ENCODE results near the gene PRX. TPM values are rescaled to one million over a fixed set of nuclear protein-coding genes. Genes with fewer than 3 reads are reported as not detected.

The PRX gene
- total RNA-seq, 1 experiment from 2014 or later = 4.8 TPM

DNA sequence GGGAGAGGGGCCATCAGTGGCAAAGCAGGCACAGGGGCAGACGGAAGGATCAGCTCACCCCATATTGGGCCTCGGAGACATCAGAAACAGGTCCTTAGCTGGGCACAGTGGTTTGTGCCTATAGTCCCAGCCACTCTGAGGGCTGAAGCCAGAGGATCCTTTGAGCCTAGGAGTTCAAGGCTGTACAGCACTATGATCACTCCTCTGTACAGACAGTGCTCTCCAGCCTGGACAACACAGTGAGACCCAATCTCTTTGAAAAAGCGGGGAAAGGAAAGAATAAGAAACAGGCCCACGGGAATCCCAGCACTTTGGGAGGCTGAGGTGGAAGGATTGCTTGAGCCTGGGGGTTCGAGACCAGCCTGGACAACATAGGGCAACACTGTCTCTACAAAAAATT lies 6.6 kb upstream of the PRX start:
- ChIA-PET CTCF (interaction anchor here (0.7 to 2.1 kb wide), 10 partner anchors 14 to 215 kb away, joined by 3 to 21 read pairs (median 7); partner anchors contain the start of gene BLVRB), POLR2A (interaction anchor here (0.6 to 2.4 kb wide), 3 partner anchors 9 to 193 kb away, joined by 3 to 14 read pairs (median 3); no protein-coding TSS in a partner anchor), RAD21 (ENCODE audit: low non-redundant PET in 1 of 2, low total read pairs in 2 of 2, uncharacterized antibody in 2 of 2, unreplicated experiment in 2 of 2) (no interaction called here)
- no peaks in the 10 kb centered on the region for H3K27me3 ChIP-seq (ENCODE audit: insufficient read depth, low read length)
- H3K9me2 ChIP-seq (ENCODE audit: insufficient read depth) = no peaks in the 10 kb centered on the region
- intact Hi-C loops (cut with micrococcal nuclease) = loop anchor here (5.0 kb wide), 1 partner anchor 183 kb away; the partner anchor contains the start of gene LTBP4
- H3K4me1 ChIP-seq (ENCODE audit: control insufficient read depth in 1 of 2, insufficient read depth in 2 of 2, low read length in 2 of 2) = peaks cover 48 to 91% of the 10 kb centered on the region in 2 experiments
- no peak overlapping the region for H3K9ac ChIP-seq (ENCODE audit: low read length)
- TF ChIP-seq YY1 (IDR thresholded peaks at IDR 0.05; ENCODE audit: extremely low read depth, insufficient replicate concordance, low read depth, low read length) (no peak), POLR2A (IDR thresholded peaks at IDR 0.05; ENCODE audit: borderline replicate concordance, extremely low read depth, insufficient read depth, insufficient read length) (no peak), SRF (IDR thresholded peaks at IDR 0.05; ENCODE audit: low read depth) (no peak), RAD21 (IDR thresholded peaks at IDR 0.05; ENCODE audit: low read depth) (no peak), TCF7L2 (IDR thresholded peaks at IDR 0.05; ENCODE audit: borderline replicate concordance, extremely low read depth, insufficient read depth, insufficient read length) (no peak)
- TF ChIP-seq, protein P1, sequence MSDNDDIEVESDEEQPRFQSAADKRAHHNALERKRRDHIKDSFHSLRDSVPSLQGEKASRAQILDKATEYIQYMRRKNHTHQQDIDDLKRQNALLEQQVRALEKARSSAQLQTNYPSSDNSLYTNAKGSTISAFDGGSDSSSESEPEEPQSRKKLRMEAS (IDR thresholded peaks at IDR 0.05) = no peak
- no peak overlapping the region for H3K4me3 ChIP-seq (replicated peaks in 1 of 2; ENCODE audit: low read depth in 1 of 2, low read length in 2 of 2)
- no TSS peak for BruUV-seq (replicated peaks)
- peak overlapping the region; percentile 48; the same call in 1 of the 2 replicates for H3K27ac ChIP-seq (ENCODE audit: low read depth, low read length)
- H2AFZ ChIP-seq (ENCODE audit: low read depth, low read length, poor library complexity, severe bottlenecking) = no peak overlapping the region
- no peak for ATAC-seq
- no peak overlapping the region for H3K4me2 ChIP-seq (ENCODE audit: low read length)
- no peaks in the 10 kb centered on the region for H3K9me3 ChIP-seq (ENCODE audit: control insufficient read depth in 1 of 2, insufficient read depth in 1 of 2, low read depth in 1 of 2, low read length in 2 of 2)
- H4K20me1 ChIP-seq (ENCODE audit: insufficient read depth) = no peaks in the 10 kb centered on the region
- no peak for DNase-seq (ENCODE audit: low read depth, low spot score)
- peaks cover 5 to 13% of the 10 kb centered on the region in 2 experiments; a peak in 2 of 4 replicates for H3K36me3 ChIP-seq (ENCODE audit: control insufficient read depth in 1 of 2, insufficient read depth in 2 of 2, low read length in 2 of 2)
- H3K79me2 ChIP-seq (ENCODE audit: insufficient read depth, low read length) = peaks cover 30% of the 10 kb centered on the region

DNA sequence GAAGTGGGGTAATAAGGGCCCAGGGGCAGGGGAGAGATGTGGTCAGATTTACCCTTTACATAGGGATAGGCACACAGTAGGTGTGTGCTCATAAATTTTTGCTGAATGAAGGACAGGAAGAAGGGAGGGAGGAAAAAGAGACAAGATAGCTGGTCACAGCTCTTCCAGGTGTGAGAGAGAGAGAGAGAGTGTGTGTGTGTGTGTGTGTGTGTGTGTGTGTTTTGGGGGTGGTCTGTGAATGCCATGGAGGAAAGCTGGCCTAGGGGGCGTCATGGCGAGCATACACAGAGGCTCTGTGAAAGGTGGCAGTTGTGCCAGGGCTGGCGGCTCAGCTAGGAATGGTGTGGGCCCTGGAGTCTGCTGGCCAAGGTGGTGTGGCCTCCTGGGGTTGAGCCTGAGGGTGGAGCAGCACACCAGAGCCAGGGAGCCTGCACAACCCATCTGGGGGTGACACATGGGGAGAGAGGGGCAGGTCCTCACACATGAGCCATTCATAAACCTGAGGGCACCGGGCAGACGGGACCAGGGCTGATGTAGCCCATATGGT lies 6.0 kb upstream of the PRX start:
- peaks cover 5 to 13% of the 10 kb centered on the region in 2 experiments; a peak in 2 of 4 replicates for H3K36me3 ChIP-seq (ENCODE audit: control insufficient read depth in 1 of 2, insufficient read depth in 2 of 2, low read length in 2 of 2)
- CTCF ChIA-PET = interaction anchor here (0.8 kb wide), 1 partner anchor 114 kb away, joined by 3 read pairs; no protein-coding TSS in a partner anchor
- H4K20me1 ChIP-seq (ENCODE audit: insufficient read depth) = no peaks in the 10 kb centered on the region
- RAD21 ChIA-PET (ENCODE audit: low non-redundant PET in 1 of 2, low total read pairs in 2 of 2, uncharacterized antibody in 2 of 2, unreplicated experiment in 2 of 2) = no interaction called here
- POLR2A ChIA-PET = interaction anchor here (0.6 to 2.4 kb wide), 3 partner anchors 8 to 194 kb away, joined by 3 to 14 read pairs (median 3); no protein-coding TSS in a partner anchor
- H3K79me2 ChIP-seq (ENCODE audit: insufficient read depth, low read length) = peaks cover 23% of the 10 kb centered on the region
- no peaks in the 10 kb centered on the region for H3K9me3 ChIP-seq (ENCODE audit: control insufficient read depth in 1 of 2, insufficient read depth in 1 of 2, low read depth in 1 of 2, low read length in 2 of 2)
- H3K27me3 ChIP-seq (ENCODE audit: insufficient read depth, low read length) = no peaks in the 10 kb centered on the region
- H3K4me2 ChIP-seq (ENCODE audit: low read length) = 0 out of 2 replicates have a peak overlapping the region, but pooled peaks have one; percentile 5
- DNase-seq (ENCODE audit: low read depth, low spot score) (no peak), ATAC-seq (no peak)
- H3K27ac ChIP-seq (ENCODE audit: low read depth, low read length) = peak overlapping the region; percentile 48
- peaks cover 47 to 90% of the 10 kb centered on the region in 2 experiments for H3K4me1 ChIP-seq (ENCODE audit: control insufficient read depth in 1 of 2, insufficient read depth in 2 of 2, low read length in 2 of 2)
- intact Hi-C loops (cut with micrococcal nuclease) = no loop called here
- no peak overlapping the region; the same call in 1 of the 2 replicates for H3K9ac ChIP-seq (ENCODE audit: low read length)
- no peaks in the 10 kb centered on the region for H3K9me2 ChIP-seq (ENCODE audit: insufficient read depth)
- no peak overlapping the region for H2AFZ ChIP-seq (ENCODE audit: low read depth, low read length, poor library complexity, severe bottlenecking)
- BruUV-seq (replicated peaks) = no TSS peak
- H3K4me3 ChIP-seq (replicated peaks in 1 of 2; ENCODE audit: low read depth in 1 of 2, low read length in 2 of 2) = no peak overlapping the region
- TF ChIP-seq RAD21 (IDR thresholded peaks at IDR 0.05; ENCODE audit: low read depth) (no peak), EZH2phosphoT487 (IDR thresholded peaks at IDR 0.05; ENCODE audit: borderline replicate concordance) (no peak), YY1 (IDR thresholded peaks at IDR 0.05; ENCODE audit: extremely low read depth, insufficient replicate concordance, low read depth, low read length) (no peak), SIN3A (IDR thresholded peaks at IDR 0.05; ENCODE audit: low read depth) (no peak), FOSL1 (IDR thresholded peaks at IDR 0.05; ENCODE audit: low read depth) (no peak), ZNF274 (IDR thresholded peaks at IDR 0.05; ENCODE audit: low read depth, low read length) (no peak)
- TF ChIP-seq, protein P1 (IDR thresholded peaks at IDR 0.05) = no peak
- TF ChIP-seq, protein P2, sequence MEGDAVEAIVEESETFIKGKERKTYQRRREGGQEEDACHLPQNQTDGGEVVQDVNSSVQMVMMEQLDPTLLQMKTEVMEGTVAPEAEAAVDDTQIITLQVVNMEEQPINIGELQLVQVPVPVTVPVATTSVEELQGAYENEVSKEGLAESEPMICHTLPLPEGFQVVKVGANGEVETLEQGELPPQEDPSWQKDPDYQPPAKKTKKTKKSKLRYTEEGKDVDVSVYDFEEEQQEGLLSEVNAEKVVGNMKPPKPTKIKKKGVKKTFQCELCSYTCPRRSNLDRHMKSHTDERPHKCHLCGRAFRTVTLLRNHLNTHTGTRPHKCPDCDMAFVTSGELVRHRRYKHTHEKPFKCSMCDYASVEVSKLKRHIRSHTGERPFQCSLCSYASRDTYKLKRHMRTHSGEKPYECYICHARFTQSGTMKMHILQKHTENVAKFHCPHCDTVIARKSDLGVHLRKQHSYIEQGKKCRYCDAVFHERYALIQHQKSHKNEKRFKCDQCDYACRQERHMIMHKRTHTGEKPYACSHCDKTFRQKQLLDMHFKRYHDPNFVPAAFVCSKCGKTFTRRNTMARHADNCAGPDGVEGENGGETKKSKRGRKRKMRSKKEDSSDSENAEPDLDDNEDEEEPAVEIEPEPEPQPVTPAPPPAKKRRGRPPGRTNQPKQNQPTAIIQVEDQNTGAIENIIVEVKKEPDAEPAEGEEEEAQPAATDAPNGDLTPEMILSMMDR (IDR thresholded peaks at IDR 0.05 in 2 of 3, conservative IDR thresholded peaks at IDR 0.05 in 1 of 3; ENCODE audit: borderline replicate concordance in 1 of 3, insufficient read depth in 1 of 3, low read depth in 2 of 3, low read length in 2 of 3) = no peak
- TF ChIP-seq, protein P3, sequence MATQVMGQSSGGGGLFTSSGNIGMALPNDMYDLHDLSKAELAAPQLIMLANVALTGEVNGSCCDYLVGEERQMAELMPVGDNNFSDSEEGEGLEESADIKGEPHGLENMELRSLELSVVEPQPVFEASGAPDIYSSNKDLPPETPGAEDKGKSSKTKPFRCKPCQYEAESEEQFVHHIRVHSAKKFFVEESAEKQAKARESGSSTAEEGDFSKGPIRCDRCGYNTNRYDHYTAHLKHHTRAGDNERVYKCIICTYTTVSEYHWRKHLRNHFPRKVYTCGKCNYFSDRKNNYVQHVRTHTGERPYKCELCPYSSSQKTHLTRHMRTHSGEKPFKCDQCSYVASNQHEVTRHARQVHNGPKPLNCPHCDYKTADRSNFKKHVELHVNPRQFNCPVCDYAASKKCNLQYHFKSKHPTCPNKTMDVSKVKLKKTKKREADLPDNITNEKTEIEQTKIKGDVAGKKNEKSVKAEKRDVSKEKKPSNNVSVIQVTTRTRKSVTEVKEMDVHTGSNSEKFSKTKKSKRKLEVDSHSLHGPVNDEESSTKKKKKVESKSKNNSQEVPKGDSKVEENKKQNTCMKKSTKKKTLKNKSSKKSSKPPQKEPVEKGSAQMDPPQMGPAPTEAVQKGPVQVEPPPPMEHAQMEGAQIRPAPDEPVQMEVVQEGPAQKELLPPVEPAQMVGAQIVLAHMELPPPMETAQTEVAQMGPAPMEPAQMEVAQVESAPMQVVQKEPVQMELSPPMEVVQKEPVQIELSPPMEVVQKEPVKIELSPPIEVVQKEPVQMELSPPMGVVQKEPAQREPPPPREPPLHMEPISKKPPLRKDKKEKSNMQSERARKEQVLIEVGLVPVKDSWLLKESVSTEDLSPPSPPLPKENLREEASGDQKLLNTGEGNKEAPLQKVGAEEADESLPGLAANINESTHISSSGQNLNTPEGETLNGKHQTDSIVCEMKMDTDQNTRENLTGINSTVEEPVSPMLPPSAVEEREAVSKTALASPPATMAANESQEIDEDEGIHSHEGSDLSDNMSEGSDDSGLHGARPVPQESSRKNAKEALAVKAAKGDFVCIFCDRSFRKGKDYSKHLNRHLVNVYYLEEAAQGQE (IDR thresholded peaks at IDR 0.05; ENCODE audit: low read depth) = no peak
